HG03103 (cell line): ENCODE results near the gene GTF2F1.
"Not testable (repeated sequence)": the region's sequence is repeated elsewhere in the genome, so short reads cannot be mapped to it uniquely, and the experiment has no call there.

Experiments used
- ATAC-seq: cut with Tn5 transposase; IDR thresholded peaks from one replicate; pipeline ENCODE4 v1.9.1; 2021; ENCODE audit warnings: low read depth; ENCODE audit not compliant: unreplicated experiment

Gene GTF2F1

DNA sequence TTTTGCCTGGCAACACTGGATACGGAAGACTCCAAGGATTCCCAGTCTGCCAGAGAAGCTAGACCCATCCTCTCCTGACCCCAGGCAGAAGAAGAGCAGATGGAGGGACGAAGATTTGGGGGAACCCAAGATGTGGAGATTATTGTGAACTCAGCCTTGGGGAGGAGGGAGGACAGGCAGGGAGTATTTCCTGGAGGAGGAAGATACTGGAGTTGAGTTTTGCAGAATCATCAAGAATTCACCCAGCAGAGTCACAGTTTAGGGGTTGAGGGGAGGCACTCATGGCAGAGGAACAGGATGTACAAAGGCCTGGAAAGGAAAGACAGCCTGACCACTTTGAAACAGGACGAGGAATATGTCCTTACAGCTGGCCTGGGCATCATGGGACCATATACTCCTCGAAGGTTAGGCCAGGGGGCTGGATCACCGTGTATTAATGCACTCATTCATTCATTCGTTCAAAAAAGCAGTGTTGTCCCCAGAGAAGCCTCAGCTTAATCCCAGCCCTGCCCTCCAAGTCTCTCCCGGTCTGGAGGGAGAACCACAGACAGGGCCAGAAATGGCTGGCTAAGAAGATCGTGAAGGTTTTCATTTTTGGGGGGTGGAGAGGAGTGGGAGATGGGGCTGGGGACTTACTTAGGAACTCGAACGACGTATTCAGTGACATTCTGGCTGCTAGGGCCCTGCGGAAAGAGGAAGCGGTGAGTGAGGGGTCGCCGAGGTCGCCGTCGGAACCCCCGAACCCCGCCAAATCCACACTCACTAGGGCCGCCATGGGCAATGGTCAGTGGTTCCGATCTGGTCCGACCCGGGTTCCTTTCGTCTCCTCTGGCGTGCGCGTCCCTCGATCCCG lies 517 bp downstream of the GTF2F1 start:
- no peak for ATAC-seq

- ATAC-seq, result no peak
These were observed 5.6 kb downstream of the GTF2F1 start for GRCh38 chr19:6387372-6387771.

DNA sequence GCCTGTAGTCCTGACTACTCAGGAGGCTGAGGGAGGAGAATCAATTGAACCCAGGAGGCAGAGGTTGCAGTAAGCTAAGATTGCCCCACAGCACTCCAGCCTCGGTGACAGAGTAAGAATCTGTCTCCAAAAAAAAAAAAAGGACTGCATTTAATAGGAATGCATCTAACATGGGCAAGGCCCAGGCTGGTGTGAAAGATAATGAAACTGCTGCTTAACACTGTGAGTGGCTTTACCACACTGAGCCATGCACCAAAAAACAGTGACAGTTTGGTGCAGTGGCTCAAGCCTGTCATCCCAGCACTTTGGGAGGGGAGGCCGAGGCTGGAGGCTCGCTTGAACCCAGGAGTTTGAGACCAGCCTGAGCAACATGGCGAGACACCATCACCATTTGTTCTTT lies 8.6 kb downstream of the GTF2F1 start:
- ATAC-seq, result no peak

DNA sequence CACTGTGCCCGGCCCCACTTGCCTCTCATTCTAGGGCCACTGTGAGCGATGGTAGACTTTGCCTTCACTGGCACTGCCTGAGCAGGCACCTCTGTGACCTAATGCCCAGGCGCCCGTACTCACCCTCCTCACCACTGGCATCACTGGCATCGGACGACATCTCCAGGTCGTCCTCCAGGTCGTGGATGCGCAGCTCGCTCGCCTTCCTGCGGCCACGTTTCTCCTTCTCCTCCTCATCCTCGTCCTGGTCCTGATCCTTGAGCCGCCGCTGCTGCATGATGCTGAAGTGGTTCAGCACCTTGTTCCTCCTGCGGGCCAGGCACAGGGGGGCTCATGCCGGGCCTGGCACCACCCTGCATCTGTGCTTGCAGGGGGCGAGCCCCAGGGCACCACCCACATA lies 9.8 kb downstream of the GTF2F1 start:
- ATAC-seq, result no peak

DNA sequence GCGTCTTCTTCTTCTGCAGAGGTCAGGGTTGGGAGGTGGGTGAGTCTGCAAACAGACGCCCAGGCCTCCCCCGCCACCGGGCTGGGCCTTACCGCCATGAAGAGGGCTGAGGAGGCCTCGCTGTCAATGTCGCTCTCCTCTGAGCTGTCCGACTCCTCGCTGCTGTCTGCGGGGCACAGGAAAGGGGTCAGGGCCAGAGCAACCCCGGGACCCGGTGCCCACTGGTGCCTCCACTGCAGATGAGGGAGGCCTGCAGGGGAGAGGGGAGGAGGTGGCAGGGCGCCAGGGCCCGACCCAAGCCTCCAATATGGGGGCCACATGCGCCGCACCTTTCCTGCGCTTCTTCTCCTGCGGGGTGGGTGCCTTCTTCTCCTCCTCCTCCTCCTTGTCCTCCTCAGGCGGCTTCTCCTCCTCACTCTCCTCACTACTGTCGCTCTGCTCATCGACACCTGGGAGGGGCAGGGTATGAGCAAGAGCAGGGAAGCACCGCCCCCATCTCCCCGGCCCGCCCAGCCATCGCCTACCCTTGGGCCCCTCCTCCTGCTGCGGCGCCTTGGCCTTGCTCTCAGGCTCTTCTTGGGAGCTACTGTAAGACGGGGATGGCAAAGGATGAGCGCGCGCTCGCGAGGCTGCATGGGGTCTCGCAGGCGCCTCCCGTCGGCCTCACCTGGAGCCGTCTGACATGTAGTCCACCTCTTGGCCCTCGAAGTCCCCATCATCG lies 11.8 kb downstream of the GTF2F1 start:
- ATAC-seq, result no peak

- no peak for ATAC-seq
These were observed 13.2 kb downstream of the GTF2F1 start for GRCh38 chr19:6379744-6380143.

- ATAC-seq, result no peak
These were observed 14.5 kb downstream of the GTF2F1 start for GRCh38 chr19:6378486-6378885.

DNA sequence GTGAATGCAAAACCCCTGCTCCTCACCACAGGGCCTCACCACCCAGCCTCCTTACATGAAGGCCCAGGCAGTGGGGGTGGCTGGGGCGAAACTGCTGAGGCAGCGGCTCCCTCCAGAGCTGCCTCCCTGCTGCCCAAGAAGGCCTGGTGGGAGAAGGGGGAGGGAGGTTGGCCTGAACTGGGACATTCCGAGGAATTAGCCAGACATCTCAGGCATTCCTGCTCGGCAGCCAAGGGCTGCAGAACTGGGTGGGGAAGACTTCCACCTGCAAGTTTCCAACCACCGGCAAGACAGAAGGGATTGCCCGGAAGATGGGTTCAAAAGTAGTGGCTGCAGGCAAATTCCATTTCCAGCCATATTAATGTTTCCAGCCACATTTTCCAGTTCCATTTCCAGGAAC lies 14.9 kb downstream of the GTF2F1 start:
- no peak for ATAC-seq

DNA sequence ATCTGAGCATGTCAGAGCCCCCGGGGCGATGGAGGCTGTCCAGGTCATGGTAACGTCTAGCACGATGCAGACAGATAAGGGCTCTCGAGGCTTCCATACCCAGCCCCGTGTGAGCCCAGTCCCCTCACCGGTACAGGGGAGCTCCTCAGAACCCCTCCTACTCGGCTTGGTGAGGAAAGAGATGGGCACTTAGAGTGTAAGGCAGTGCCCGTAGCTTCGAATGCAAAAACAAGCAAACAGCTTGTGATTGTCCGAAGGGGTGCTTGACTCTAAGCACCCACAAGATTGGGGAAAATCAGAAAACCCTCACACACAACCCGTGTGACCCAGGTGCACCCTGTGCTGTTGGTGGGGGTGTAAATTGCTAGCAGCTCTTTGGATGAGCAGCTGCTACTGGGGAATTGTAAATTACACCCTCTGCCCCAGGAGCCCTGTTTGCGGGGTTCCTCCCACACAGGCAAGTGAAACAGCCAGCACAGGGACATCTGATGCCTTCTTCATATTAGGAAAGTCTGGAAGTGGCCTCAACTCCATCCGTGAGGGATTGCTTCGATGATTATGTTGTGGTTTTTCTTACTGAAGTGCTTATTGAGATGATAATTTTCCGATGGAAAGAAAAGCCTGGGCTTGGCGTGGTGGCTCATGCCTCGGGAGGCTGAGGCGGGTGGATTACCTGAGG lies 16.3 kb downstream of the GTF2F1 start:
- ATAC-seq, result no peak

- no peak for ATAC-seq
These were observed 17.5 kb downstream of the GTF2F1 start, which contains the start of gene PSPN for GRCh38 chr19:6375411-6376010. Gene PSPN, minus strand, starts transcription at chr19:6375933. Its CDS starts 84 bp downstream, at chr19:6375849.

DNA sequence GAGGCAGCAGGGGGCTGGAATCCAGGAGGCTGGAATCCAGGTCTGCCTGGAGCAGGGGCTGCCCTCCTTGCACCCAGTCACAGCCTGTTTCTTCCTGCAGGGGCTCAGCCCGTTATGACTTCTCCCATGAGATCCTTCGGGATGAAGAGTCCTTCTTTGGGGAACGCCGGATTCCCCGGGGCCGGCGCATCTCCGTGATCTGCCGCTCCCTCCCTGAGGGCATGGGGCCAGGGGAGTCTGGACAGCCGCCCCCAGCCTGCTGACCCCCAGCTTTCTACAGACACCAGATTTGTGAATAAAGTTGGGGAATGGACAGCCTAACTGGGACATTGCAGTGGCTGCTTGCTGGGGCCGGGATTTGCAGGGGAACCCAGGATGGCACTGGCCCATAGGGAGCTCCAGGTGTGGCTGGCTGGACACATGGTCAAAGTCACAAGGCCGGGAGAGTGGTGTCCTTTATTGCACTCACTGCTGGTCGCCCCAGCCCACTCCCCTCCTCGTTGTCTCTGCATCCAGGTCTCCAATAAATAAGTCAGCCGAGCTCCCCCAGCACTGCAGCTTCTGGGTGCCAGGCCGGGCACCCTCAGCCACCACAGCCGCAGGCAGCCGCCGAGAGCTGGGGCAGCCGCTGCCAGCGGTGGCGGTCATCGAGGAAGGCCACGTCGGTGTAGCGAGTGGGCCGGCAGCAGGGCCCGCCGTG lies 18.1 kb downstream of the GTF2F1 start:
- ATAC-seq, result no peak

GRCh38 chr19:6374161-6374709 lies 18.7 kb downstream of the GTF2F1 start:
- ATAC-seq, result no peak

- ATAC-seq, result no peak
These were observed 19.2 kb downstream of the GTF2F1 start for GRCh38 chr19:6373813-6374108.

DNA sequence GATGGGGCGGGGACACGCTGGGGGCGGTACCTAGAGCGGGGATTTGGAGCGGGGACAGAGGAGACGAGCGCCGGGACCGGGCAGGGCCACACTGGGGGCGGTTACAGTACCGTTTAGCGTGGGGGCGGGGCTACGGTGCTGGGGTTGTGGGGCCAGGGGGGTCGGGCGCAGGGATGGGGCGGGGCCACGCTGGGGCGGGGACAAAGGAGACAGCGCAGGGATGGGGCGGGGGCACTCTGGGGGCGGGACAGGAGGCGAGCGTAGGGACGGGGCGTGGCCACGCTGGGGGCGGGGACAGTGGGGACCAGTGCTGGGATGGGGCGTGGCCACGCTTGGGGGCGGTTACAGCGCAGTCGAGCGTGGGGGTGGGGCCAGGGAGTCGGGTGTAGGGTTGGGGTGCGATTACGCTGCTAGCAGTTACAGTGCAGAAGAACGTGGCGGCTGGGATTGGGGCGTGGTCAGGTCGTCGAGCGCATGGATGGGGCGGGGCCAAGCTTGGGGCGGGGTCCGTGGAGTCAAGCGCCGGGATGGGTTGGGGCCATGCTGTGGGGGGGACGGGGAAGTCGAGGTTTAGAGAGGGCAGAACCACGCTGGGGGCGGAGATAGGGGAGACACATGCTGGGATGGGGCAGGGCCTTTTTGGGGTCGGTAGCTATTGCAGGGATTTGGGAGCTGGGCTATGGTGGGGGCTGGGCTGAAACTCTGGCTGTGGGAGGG lies 19.7 kb downstream of the GTF2F1 start:
- peak; percentile 45 for ATAC-seq

GRCh38 chr19:6372594-6373095 lies 20.3 kb downstream of the GTF2F1 start, which contains the start of gene ALKBH7:
Gene ALKBH7, plus strand, starts transcription at chr19:6372794. Its CDS starts 27 bp downstream, at chr19:6372821.
- peak; percentile 70 for ATAC-seq

GRCh38 chr19:6364353-6364752 lies 28.6 kb downstream of the GTF2F1 start:
- no peak for ATAC-seq

DNA sequence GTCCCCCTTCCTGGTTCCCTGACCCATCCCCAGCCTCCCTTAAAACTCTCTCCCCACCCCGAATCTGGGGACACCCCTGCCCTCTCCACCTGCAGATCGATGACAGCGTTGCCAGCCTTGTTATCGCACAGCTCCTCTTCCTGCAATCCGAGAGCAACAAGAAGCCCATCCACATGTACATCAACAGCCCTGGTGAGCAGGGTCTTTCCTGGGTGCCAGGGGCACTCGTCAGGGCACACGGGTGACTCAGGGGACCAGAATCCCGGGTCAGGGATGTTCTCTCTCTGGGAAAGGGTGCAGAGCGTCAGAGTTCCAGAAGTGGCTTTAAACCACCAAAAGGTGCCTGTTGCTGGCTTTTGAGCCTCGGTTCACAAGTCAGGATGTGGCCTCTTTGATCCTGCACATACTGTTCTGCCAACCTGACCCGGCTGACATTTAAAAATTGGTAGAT lies 30.6 kb downstream of the GTF2F1 start:
- ATAC-seq, result no peak

GRCh38 chr19:6362027-6362350 lies 31.0 kb downstream of the GTF2F1 start:
- ATAC-seq, result no peak

GRCh38 chr19:6360857-6361216 lies 32.1 kb downstream of the GTF2F1 start:
- ATAC-seq, result not testable (repeated sequence)
